Muscle of arm (tissue), 12 donors: ENCODE data around the gene SKI. TPM values are rescaled to one million over a fixed set of nuclear protein-coding genes. Genes with fewer than 3 reads are reported as not detected.

Source experiments
- DNase-seq: peaks from one replicate; pipeline ENCODE4 v3.0.0-alpha.2; 2013
- polyA plus RNA-seq, 12 donors: library from polyadenylated mRNA; unstranded; fragments of 120-200 nt; gene quantifications; one replicate each; pipeline ENCODE4 v1.2.1, GENCODE V29; 2013; ENCODE audit not compliant: insufficient read length in 12 of 12

Gene SKI
- polyA plus RNA-seq, 12 donors: 44.3 to 88.0 (median 55.0) TPM; not detected in 1

- DNase-seq: no peak
These were observed 107.8 kb downstream of the SKI start for GRCh38 chr1:2335721-2336455.

- DNase-seq: no peak
These were observed 108.4 kb downstream of the SKI start for GRCh38 chr1:2336499-2336898.

GRCh38 chr1:2337081-2337480, 109.0 kb downstream of the SKI start:
- DNase-seq: no peak

- DNase-seq: no peak
These were observed 109.4 kb downstream of the SKI start for GRCh38 chr1:2337501-2337900.

GRCh38 chr1:2339206-2340085, 111.3 kb downstream of the SKI start:
- no peak for DNase-seq

GRCh38 chr1:2340086-2340917, 112.2 kb downstream of the SKI start:
- DNase-seq: no peak

- no peak for DNase-seq
These were observed 112.8 kb downstream of the SKI start for GRCh38 chr1:2340918-2341254.

- DNase-seq: no peak
These were observed 113.7 kb downstream of the SKI start for GRCh38 chr1:2341706-2342383.

GRCh38 chr1:2342384-2343022, 114.4 kb downstream of the SKI start:
- DNase-seq: no peak

GRCh38 chr1:2343023-2343935, 115.2 kb downstream of the SKI start:
- no peak for DNase-seq

- no peak for DNase-seq
These were observed 116.1 kb downstream of the SKI start for GRCh38 chr1:2344121-2344681.

GRCh38 chr1:2344744-2345296, 116.7 kb downstream of the SKI start:
- no peak for DNase-seq

- DNase-seq: no peak
These were observed 117.4 kb downstream of the SKI start for GRCh38 chr1:2345297-2346075.

GRCh38 chr1:2346691-2347408, 118.7 kb downstream of the SKI start:
- no peak for DNase-seq

GRCh38 chr1:2347409-2347785, 119.3 kb downstream of the SKI start:
- no peak for DNase-seq

GRCh38 chr1:2347896-2348295, 119.8 kb downstream of the SKI start:
- DNase-seq: no peak

GRCh38 chr1:2348346-2349325, 120.5 kb downstream of the SKI start:
- DNase-seq: no peak
